Measurements from ENCODE around the gene CLIC3. TPM values are rescaled to one million over a fixed set of nuclear protein-coding genes. Genes with fewer than 3 reads are reported as not detected.

Gene CLIC3
- polyA plus RNA-seq, 10 donors, result 0.28 to 4.7 (median 0.54) TPM; not detected in 2

- no peak for DNase-seq
Measured at GRCh38 chr9:137031904-137032640, 35.7 kb upstream of the CLIC3 start, which contains the start of gene FUT7. Gene FUT7, minus strand, starts transcription at chr9:137032088. Its CDS starts 97 bp downstream, at chr9:137031991.

GRCh38 chr9:137030538-137031527, 34.5 kb upstream of the CLIC3 start:
- DNase-seq, result no peak

GRCh38 chr9:137030006-137030405, 33.6 kb upstream of the CLIC3 start:
- DNase-seq, result no peak

- peak in 2 of 3 donors; percentile 56 to 81 for DNase-seq
Measured at GRCh38 chr9:137029058-137029936, 32.9 kb upstream of the CLIC3 start.

- DNase-seq, result peak; percentile 52 to 69 (median 68)
Measured at GRCh38 chr9:137028263-137029057, 32.1 kb upstream of the CLIC3 start.

GRCh38 chr9:137027369-137028262, 31.2 kb upstream of the CLIC3 start, which contains the start of gene ABCA2:
Gene ABCA2, minus strand, starts transcription at chr9:137028237. Its CDS starts 97 bp downstream, at chr9:137028140.
- DNase-seq, result peak in 2 of 3 donors; percentile 45 to 50

GRCh38 chr9:137026828-137027227, 30.5 kb upstream of the CLIC3 start:
- no peak for DNase-seq

GRCh38 chr9:137026384-137026783, 30.0 kb upstream of the CLIC3 start:
- no peak for DNase-seq

- DNase-seq, result no peak
Measured at GRCh38 chr9:137025517-137025966, 29.2 kb upstream of the CLIC3 start.

GRCh38 chr9:137023583-137023991, 27.2 kb upstream of the CLIC3 start:
- DNase-seq, result no peak

GRCh38 chr9:137023157-137023556, 26.8 kb upstream of the CLIC3 start:
- DNase-seq, result no peak

GRCh38 chr9:137022662-137023008, 26.3 kb upstream of the CLIC3 start:
- DNase-seq, result no peak

- DNase-seq, result peak in 1 of 3 donors; percentile 26
Measured at GRCh38 chr9:137021979-137022661, 25.8 kb upstream of the CLIC3 start.

- DNase-seq, result no peak
Measured at GRCh38 chr9:137021568-137021978, 25.2 kb upstream of the CLIC3 start.

GRCh38 chr9:137020771-137021567, 24.6 kb upstream of the CLIC3 start:
- DNase-seq, result no peak

- no peak for DNase-seq
Measured at GRCh38 chr9:137019891-137020683, 23.7 kb upstream of the CLIC3 start.

Measured in muscle of back (tissue), 11 donors.